ENCODE results near the gene CD44. TPM values are rescaled to one million over a fixed set of nuclear protein-coding genes. Genes with fewer than 3 reads are reported as not detected.

Gene CD44
- polyA plus RNA-seq, 1 donor from 2014 or later: 0.77 TPM

- TF ChIP-seq CTCF (IDR thresholded peaks at IDR 0.05; ENCODE audit: poor library complexity, severe bottlenecking) (no peak), EP300 (conservative IDR thresholded peaks at IDR 0.05; ENCODE audit: poor library complexity, severe bottlenecking) (no peak), SMC3 (conservative IDR thresholded peaks at IDR 0.05; ENCODE audit: poor library complexity) (no peak), TAF1 (IDR thresholded peaks at IDR 0.05; ENCODE audit: low read depth) (no peak), POLR2AphosphoS5 (IDR thresholded peaks at IDR 0.05) (no peak), REST (IDR thresholded peaks at IDR 0.05; ENCODE audit: borderline replicate concordance) (no peak), MXI1 (conservative IDR thresholded peaks at IDR 0.05; ENCODE audit: poor library complexity, severe bottlenecking) (no peak), RAD21 (conservative IDR thresholded peaks at IDR 0.05) (no peak), EZH2 (IDR thresholded peaks at IDR 0.05; ENCODE audit: borderline replicate concordance, insufficient read depth, low read length, poor library complexity, severe bottlenecking) (no peak)
- Histone ChIP-seq H4K20me1 (ENCODE audit: insufficient read depth) (no peaks in the 10 kb centered on the region), H3K79me2 (replicated peaks; ENCODE audit: insufficient read depth, low read length) (no peaks in the 10 kb centered on the region), H2AFZ (ENCODE audit: low read depth, low read length) (no peak overlapping the region), H3K9ac (ENCODE audit: low read length) (no peak overlapping the region), H3K27ac (ENCODE audit: low read length) (no peak overlapping the region), H3K27me3 (ENCODE audit: insufficient read depth, low read depth, low read length) (peaks cover 36% of the 10 kb centered on the region), H3K9me3 (ENCODE audit: low read length) (no peaks in the 10 kb centered on the region), H3K9me2 (ENCODE audit: insufficient read depth, low read length) (no peaks in the 10 kb centered on the region), H3F3A (ENCODE audit: insufficient read depth, low read length, poor library complexity, severe bottlenecking) (no peaks in the 10 kb centered on the region), H3K4me2 (ENCODE audit: low read length) (no peak overlapping the region), H3K4me3 (ENCODE audit: low read length) (no peak overlapping the region), H3K36me3 (ENCODE audit: insufficient read depth, low read length) (no peaks in the 10 kb centered on the region)
These were observed 3.6 kb downstream of the CD44 start for GRCh38 chr11:35142481-35143075.

GRCh38 chr11:35143297-35144135 lies 4.5 kb downstream of the CD44 start:
- TF ChIP-seq SMC3 (conservative IDR thresholded peaks at IDR 0.05; ENCODE audit: poor library complexity) (no peak), MXI1 (conservative IDR thresholded peaks at IDR 0.05; ENCODE audit: poor library complexity, severe bottlenecking) (no peak)
- no peaks in the 10 kb centered on the region for H3K9me3 ChIP-seq (ENCODE audit: low read length)
- H3K27me3 ChIP-seq (ENCODE audit: insufficient read depth, low read depth, low read length): peaks cover 26% of the 10 kb centered on the region
- no peak overlapping the region for H3K27ac ChIP-seq (ENCODE audit: low read length)
- no peaks in the 10 kb centered on the region for H4K20me1 ChIP-seq (ENCODE audit: insufficient read depth)
- H3K9ac ChIP-seq (ENCODE audit: low read length): no peak overlapping the region
- no peaks in the 10 kb centered on the region for H3K36me3 ChIP-seq (ENCODE audit: insufficient read depth, low read length)
- H3K79me2 ChIP-seq (replicated peaks; ENCODE audit: insufficient read depth, low read length): no peaks in the 10 kb centered on the region
- H3F3A ChIP-seq (ENCODE audit: insufficient read depth, low read length, poor library complexity, severe bottlenecking): no peaks in the 10 kb centered on the region
- no peak overlapping the region for H2AFZ ChIP-seq (ENCODE audit: low read depth, low read length)
- H3K4me2 ChIP-seq (ENCODE audit: low read length): no peak overlapping the region
- H3K4me3 ChIP-seq (ENCODE audit: low read length): no peak overlapping the region
- H3K9me2 ChIP-seq (ENCODE audit: insufficient read depth, low read length): no peaks in the 10 kb centered on the region
